Dendritic cell treated with granulocyte-macrophage colony-stimulating factor and Interleukin-4, amounts not matched to agents 40 ng/mL and 50 ng/mL, for 4 days (primary cell): Measurements from ENCODE around the gene AGAP1.

Experiments
- H3K27ac Mint-ChIP-seq: one replicate; pipeline ENCODE4 v1.8.0; 2022; ENCODE audit warnings: mild to moderate bottlenecking, mixed read lengths
- H3K27me3 Mint-ChIP-seq: one replicate; pipeline ENCODE4 v1.8.0; 2022; ENCODE audit warnings: mild to moderate bottlenecking, mixed read lengths
- H3K36me3 Mint-ChIP-seq: one replicate; pipeline ENCODE4 v1.8.0; 2022; ENCODE audit warnings: low read depth, mixed read lengths
- H3K4me1 Mint-ChIP-seq: one replicate; pipeline ENCODE4 v1.8.0; 2022; ENCODE audit warnings: low read depth, mixed read lengths
- H3K4me3 Mint-ChIP-seq: one replicate; pipeline ENCODE4 v1.8.0; 2022; ENCODE audit warnings: mild to moderate bottlenecking, moderate library complexity, mixed read lengths
- H3K9me3 Mint-ChIP-seq: one replicate; pipeline ENCODE4 v1.8.0; 2022; ENCODE audit warnings: mixed read lengths
- intact Hi-C: fragments of 100-400 bp; cut with micrococcal nuclease; formaldehyde crosslinking; loops from one replicate; pipeline ENCODE4 v1.15.0; 2022

AGAP1 gene

GRCh38 chr2:235549735-235550377 is 56.0 kb downstream of the AGAP1 start:
- peaks cover 20% of the 10 kb centered on the region for H3K27me3 Mint-ChIP-seq
- no peaks in the 10 kb centered on the region for H3K4me1 Mint-ChIP-seq
- no peak overlapping the region for H3K27ac Mint-ChIP-seq
- intact Hi-C loops: no loop called here
- H3K9me3 Mint-ChIP-seq: no peaks in the 10 kb centered on the region
- H3K36me3 Mint-ChIP-seq: no peaks in the 10 kb centered on the region
- H3K4me3 Mint-ChIP-seq: no peak overlapping the region

GRCh38 chr2:235550378-235550760 is 56.5 kb downstream of the AGAP1 start:
- no peak overlapping the region for H3K27ac Mint-ChIP-seq
- H3K27me3 Mint-ChIP-seq: peaks cover 22% of the 10 kb centered on the region
- no peak overlapping the region for H3K4me3 Mint-ChIP-seq
- peaks cover 3% of the 10 kb centered on the region for H3K4me1 Mint-ChIP-seq
- H3K9me3 Mint-ChIP-seq: no peaks in the 10 kb centered on the region
- intact Hi-C loops: no loop called here
- no peaks in the 10 kb centered on the region for H3K36me3 Mint-ChIP-seq

GRCh38 chr2:235550946-235551345 is 57.1 kb downstream of the AGAP1 start:
- Mint-ChIP-seq H3K9me3 (no peaks in the 10 kb centered on the region), H3K27ac (no peak overlapping the region), H3K4me1 (peaks cover 8% of the 10 kb centered on the region), H3K27me3 (peaks cover 22% of the 10 kb centered on the region), H3K36me3 (no peaks in the 10 kb centered on the region), H3K4me3 (no peak overlapping the region)
- intact Hi-C loops: no loop called here

GRCh38 chr2:235551965-235552364 is 58.1 kb downstream of the AGAP1 start:
- H3K9me3 Mint-ChIP-seq: no peaks in the 10 kb centered on the region
- no peak overlapping the region for H3K4me3 Mint-ChIP-seq
- H3K36me3 Mint-ChIP-seq: no peaks in the 10 kb centered on the region
- no peak overlapping the region for H3K27ac Mint-ChIP-seq
- intact Hi-C loops: no loop called here
- H3K27me3 Mint-ChIP-seq: peaks cover 24% of the 10 kb centered on the region
- peaks cover 8% of the 10 kb centered on the region for H3K4me1 Mint-ChIP-seq

GRCh38 chr2:235552671-235553070 is 58.8 kb downstream of the AGAP1 start:
- intact Hi-C loops: no loop called here

GRCh38 chr2:235553291-235553690 is 59.4 kb downstream of the AGAP1 start:
- Mint-ChIP-seq H3K27ac (no peak overlapping the region), H3K4me3 (no peak overlapping the region), H3K9me3 (no peaks in the 10 kb centered on the region), H3K36me3 (no peaks in the 10 kb centered on the region), H3K27me3 (peaks cover 25% of the 10 kb centered on the region), H3K4me1 (peaks cover 8% of the 10 kb centered on the region)
- intact Hi-C loops: no loop called here

More at GRCh38 chr2:235552671-235553070, 58.8 kb downstream of the AGAP1 start:
- Mint-ChIP-seq H3K4me1 (peaks cover 8% of the 10 kb centered on the region), H3K36me3 (no peaks in the 10 kb centered on the region), H3K4me3 (no peak overlapping the region), H3K9me3 (no peaks in the 10 kb centered on the region), H3K27me3 (peaks cover 24% of the 10 kb centered on the region), H3K27ac (no peak overlapping the region)

GRCh38 chr2:235553696-235554100 is 59.9 kb downstream of the AGAP1 start:
- no peaks in the 10 kb centered on the region for H3K9me3 Mint-ChIP-seq
- intact Hi-C loops: no loop called here
- peaks cover 25% of the 10 kb centered on the region for H3K27me3 Mint-ChIP-seq
- H3K4me3 Mint-ChIP-seq: no peak overlapping the region
- peaks cover 8% of the 10 kb centered on the region for H3K4me1 Mint-ChIP-seq
- no peak overlapping the region for H3K27ac Mint-ChIP-seq
- no peaks in the 10 kb centered on the region for H3K36me3 Mint-ChIP-seq

GRCh38 chr2:235554385-235554784 is 60.5 kb downstream of the AGAP1 start:
- intact Hi-C loops: no loop called here
- Mint-ChIP-seq H3K4me1 (peaks cover 8% of the 10 kb centered on the region), H3K9me3 (no peaks in the 10 kb centered on the region), H3K27me3 (peaks cover 25% of the 10 kb centered on the region), H3K27ac (no peak overlapping the region), H3K36me3 (no peaks in the 10 kb centered on the region), H3K4me3 (no peak overlapping the region)

GRCh38 chr2:235554936-235555335 is 61.1 kb downstream of the AGAP1 start:
- H3K27me3 Mint-ChIP-seq: peaks cover 25% of the 10 kb centered on the region
- intact Hi-C loops: no loop called here
- H3K27ac Mint-ChIP-seq: no peak overlapping the region
- no peaks in the 10 kb centered on the region for H3K9me3 Mint-ChIP-seq
- peaks cover 8% of the 10 kb centered on the region for H3K4me1 Mint-ChIP-seq
- H3K4me3 Mint-ChIP-seq: no peak overlapping the region
- H3K36me3 Mint-ChIP-seq: no peaks in the 10 kb centered on the region

GRCh38 chr2:235555371-235555770 is 61.5 kb downstream of the AGAP1 start:
- H3K36me3 Mint-ChIP-seq: no peaks in the 10 kb centered on the region
- peaks cover 8% of the 10 kb centered on the region for H3K4me1 Mint-ChIP-seq
- no peak overlapping the region for H3K27ac Mint-ChIP-seq
- no peak overlapping the region for H3K4me3 Mint-ChIP-seq
- H3K27me3 Mint-ChIP-seq: peaks cover 28% of the 10 kb centered on the region
- no peaks in the 10 kb centered on the region for H3K9me3 Mint-ChIP-seq
- intact Hi-C loops: no loop called here

GRCh38 chr2:235556086-235556485 is 62.2 kb downstream of the AGAP1 start:
- Mint-ChIP-seq H3K27me3 (peaks cover 28% of the 10 kb centered on the region), H3K4me3 (no peak overlapping the region), H3K36me3 (no peaks in the 10 kb centered on the region), H3K27ac (no peak overlapping the region), H3K9me3 (no peaks in the 10 kb centered on the region), H3K4me1 (peaks cover 8% of the 10 kb centered on the region)
- intact Hi-C loops: no loop called here

GRCh38 chr2:235556901-235557300 is 63.1 kb downstream of the AGAP1 start:
- Mint-ChIP-seq H3K4me1 (peaks cover 8% of the 10 kb centered on the region), H3K27me3 (peaks cover 25% of the 10 kb centered on the region), H3K27ac (no peak overlapping the region), H3K9me3 (no peaks in the 10 kb centered on the region), H3K36me3 (no peaks in the 10 kb centered on the region), H3K4me3 (no peak overlapping the region)
- intact Hi-C loops: no loop called here

GRCh38 chr2:235557903-235558302 is 64.1 kb downstream of the AGAP1 start:
- H3K27ac Mint-ChIP-seq: no peak overlapping the region
- no peak overlapping the region for H3K4me3 Mint-ChIP-seq
- H3K36me3 Mint-ChIP-seq: no peaks in the 10 kb centered on the region
- peaks cover 24% of the 10 kb centered on the region for H3K27me3 Mint-ChIP-seq
- no peaks in the 10 kb centered on the region for H3K9me3 Mint-ChIP-seq
- intact Hi-C loops: no loop called here
- peaks cover 8% of the 10 kb centered on the region for H3K4me1 Mint-ChIP-seq

- H3K4me1 Mint-ChIP-seq: peaks cover 8% of the 10 kb centered on the region
- H3K27me3 Mint-ChIP-seq: peaks cover 25% of the 10 kb centered on the region
- no peak overlapping the region for H3K4me3 Mint-ChIP-seq
- no peaks in the 10 kb centered on the region for H3K36me3 Mint-ChIP-seq
- H3K27ac Mint-ChIP-seq: no peak overlapping the region
- H3K9me3 Mint-ChIP-seq: no peaks in the 10 kb centered on the region
- intact Hi-C loops: no loop called here
These were observed 64.7 kb downstream of the AGAP1 start for GRCh38 chr2:235558572-235558971.

- intact Hi-C loops: no loop called here
- H3K4me3 Mint-ChIP-seq: no peak overlapping the region
- peaks cover 21% of the 10 kb centered on the region for H3K27me3 Mint-ChIP-seq
- H3K9me3 Mint-ChIP-seq: no peaks in the 10 kb centered on the region
- H3K36me3 Mint-ChIP-seq: no peaks in the 10 kb centered on the region
- H3K27ac Mint-ChIP-seq: no peak overlapping the region
- H3K4me1 Mint-ChIP-seq: peaks cover 5% of the 10 kb centered on the region
These were observed 66.5 kb downstream of the AGAP1 start for GRCh38 chr2:235560345-235560744.
